Rectal smooth muscle tissue (tissue), 1 donor: ENCODE measurements around the gene VSIG10.

ENCODE experiments used
- H3K27ac ChIP-seq: one replicate; pipeline ENCODE4 v1.7.0; 2013; ENCODE audit warnings: low read depth, low read length, inconsistent platforms
- H3K27me3 ChIP-seq: one replicate; pipeline ENCODE4 v1.7.0; 2013; ENCODE audit warnings: low read length; ENCODE audit not compliant: control insufficient read depth, insufficient read depth
- H3K36me3 ChIP-seq: one replicate; pipeline ENCODE4 v1.7.0; 2013; ENCODE audit warnings: low read length; ENCODE audit not compliant: control insufficient read depth, insufficient read depth
- H3K4me1 ChIP-seq: one replicate; pipeline ENCODE4 v1.7.0; 2013; ENCODE audit warnings: low read length; ENCODE audit not compliant: control insufficient read depth, insufficient read depth
- H3K4me3 ChIP-seq: one replicate; pipeline ENCODE4 v1.7.0; 2013; ENCODE audit warnings: low read length
- H3K9ac ChIP-seq: one replicate; pipeline ENCODE4 v1.7.0; 2013; ENCODE audit warnings: low read length

The VSIG10 gene

GRCh38 chr12:118063576-118064391 lies 40.0 kb downstream of the VSIG10 start:
- no peak overlapping the region for H3K4me3 ChIP-seq
- H3K36me3 ChIP-seq, result no peaks in the 10 kb centered on the region
- no peak overlapping the region for H3K27ac ChIP-seq
- no peak overlapping the region for H3K9ac ChIP-seq
- no peaks in the 10 kb centered on the region for H3K27me3 ChIP-seq
- H3K4me1 ChIP-seq, result peaks cover 5% of the 10 kb centered on the region

GRCh38 chr12:118061873-118062843 lies 41.7 kb downstream of the VSIG10 start:
- no peaks in the 10 kb centered on the region for H3K36me3 ChIP-seq
- peak overlapping the region; percentile 91 for H3K27ac ChIP-seq
- peaks cover 5% of the 10 kb centered on the region for H3K4me1 ChIP-seq
- H3K4me3 ChIP-seq, result peak overlapping the region; percentile 83
- H3K27me3 ChIP-seq, result no peaks in the 10 kb centered on the region
- peak overlapping the region; percentile 88 for H3K9ac ChIP-seq

GRCh38 chr12:118061011-118061872 lies 42.6 kb downstream of the VSIG10 start, which contains the start of gene WSB2:
TSS of gene WSB2 (minus strand) at chr12:118061179. CDS start at chr12:118061048, 131 bp downstream.
- Histone ChIP-seq H3K36me3 (no peaks in the 10 kb centered on the region), H3K4me3 (peak within 1 kb of the TSS; percentile 93), H3K27ac (peak within 1 kb of the TSS; percentile 96), H3K4me1 (peaks cover 5% of the 10 kb centered on the region), H3K9ac (peak within 1 kb of the TSS; percentile 88), H3K27me3 (no peaks in the 10 kb centered on the region)

GRCh38 chr12:118060301-118061010 lies 43.4 kb downstream of the VSIG10 start:
- Histone ChIP-seq H3K9ac (peak overlapping the region; percentile 66), H3K4me1 (peaks cover 5% of the 10 kb centered on the region), H3K27me3 (no peaks in the 10 kb centered on the region), H3K27ac (peak overlapping the region; percentile 96), H3K4me3 (peak overlapping the region; percentile 93), H3K36me3 (no peaks in the 10 kb centered on the region)

GRCh38 chr12:118059341-118060191 lies 44.2 kb downstream of the VSIG10 start:
- no peaks in the 10 kb centered on the region for H3K27me3 ChIP-seq
- no peaks in the 10 kb centered on the region for H3K36me3 ChIP-seq
- H3K9ac ChIP-seq, result peak overlapping the region; percentile 66
- H3K4me1 ChIP-seq, result peaks cover 5% of the 10 kb centered on the region
- peak overlapping the region; percentile 93 for H3K4me3 ChIP-seq
- peak overlapping the region; percentile 96 for H3K27ac ChIP-seq

GRCh38 chr12:118058881-118059280 lies 44.9 kb downstream of the VSIG10 start:
- H3K27me3 ChIP-seq, result no peaks in the 10 kb centered on the region
- peak overlapping the region; percentile 38 for H3K27ac ChIP-seq

GRCh38 chr12:118058227-118058626 lies 45.6 kb downstream of the VSIG10 start:
- Histone ChIP-seq H3K27me3 (no peaks in the 10 kb centered on the region), H3K4me1 (peaks cover 5% of the 10 kb centered on the region), H3K27ac (no peak overlapping the region), H3K9ac (no peak overlapping the region), H3K4me3 (no peak overlapping the region), H3K36me3 (no peaks in the 10 kb centered on the region)

More at GRCh38 chr12:118058881-118059280, 44.9 kb downstream of the VSIG10 start:
- no peaks in the 10 kb centered on the region for H3K36me3 ChIP-seq
- H3K9ac ChIP-seq, result no peak overlapping the region
- peaks cover 5% of the 10 kb centered on the region for H3K4me1 ChIP-seq
- H3K4me3 ChIP-seq, result no peak overlapping the region

GRCh38 chr12:118055865-118056773 lies 47.7 kb downstream of the VSIG10 start:
- peaks cover 10% of the 10 kb centered on the region for H3K4me1 ChIP-seq
- no peaks in the 10 kb centered on the region for H3K27me3 ChIP-seq
- H3K36me3 ChIP-seq, result peaks cover 4% of the 10 kb centered on the region
- no peak overlapping the region for H3K9ac ChIP-seq
- H3K27ac ChIP-seq, result no peak overlapping the region
- H3K4me3 ChIP-seq, result no peak overlapping the region

GRCh38 chr12:118055144-118055557 lies 48.7 kb downstream of the VSIG10 start:
- H3K9ac ChIP-seq, result peak overlapping the region; percentile 30
- H3K27ac ChIP-seq, result no peak overlapping the region
- peaks cover 6% of the 10 kb centered on the region for H3K36me3 ChIP-seq
- H3K4me1 ChIP-seq, result peaks cover 10% of the 10 kb centered on the region
- H3K27me3 ChIP-seq, result no peaks in the 10 kb centered on the region
- H3K4me3 ChIP-seq, result no peak overlapping the region
